ENCODE measurements around the gene PER2.

Gene PER2

DNA sequence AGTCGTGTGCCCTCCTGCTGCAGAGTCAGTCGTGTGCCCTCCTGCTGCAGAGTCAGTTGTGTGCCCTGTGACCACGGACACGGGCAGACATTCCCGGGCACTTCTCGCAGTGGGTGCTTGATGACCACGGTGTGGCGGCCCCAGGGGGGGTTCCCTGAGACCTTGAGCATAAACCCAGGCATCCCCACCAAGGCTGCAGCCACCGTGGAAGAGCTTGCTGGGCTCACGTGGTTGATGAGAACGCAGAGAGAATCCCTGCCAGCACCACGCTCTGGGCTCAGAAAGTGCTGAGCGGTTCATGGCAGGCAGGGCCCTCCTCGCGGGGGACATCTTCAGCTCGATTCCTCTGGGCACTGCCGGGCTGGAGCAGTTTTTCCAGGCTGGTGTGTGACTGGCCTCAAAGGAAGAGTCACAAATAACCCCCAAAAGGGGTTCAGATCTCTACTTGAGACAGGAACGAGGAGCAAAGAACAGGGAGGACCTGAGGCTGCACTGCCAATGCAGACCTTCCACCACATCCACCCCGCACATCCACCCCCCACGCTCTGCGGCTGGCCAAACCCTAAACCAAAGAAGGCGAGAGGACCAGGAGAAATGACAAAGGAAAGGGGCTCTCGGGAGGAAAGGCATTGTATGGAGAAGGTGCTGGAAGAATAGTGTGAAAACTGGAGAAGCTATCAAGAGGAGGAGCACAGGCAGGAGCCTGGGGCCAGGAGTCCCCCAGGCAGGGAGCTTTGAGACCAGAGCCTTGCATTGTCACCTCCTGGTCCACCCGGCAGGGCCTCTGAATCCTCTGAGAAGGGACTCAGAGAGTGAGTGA is 8.4 kb upstream of the PER2 start:
- no peak overlapping the region for H3K4me3 ChIP-seq (ENCODE audit: low read depth, low read length)
- TF ChIP-seq, protein P1, sequence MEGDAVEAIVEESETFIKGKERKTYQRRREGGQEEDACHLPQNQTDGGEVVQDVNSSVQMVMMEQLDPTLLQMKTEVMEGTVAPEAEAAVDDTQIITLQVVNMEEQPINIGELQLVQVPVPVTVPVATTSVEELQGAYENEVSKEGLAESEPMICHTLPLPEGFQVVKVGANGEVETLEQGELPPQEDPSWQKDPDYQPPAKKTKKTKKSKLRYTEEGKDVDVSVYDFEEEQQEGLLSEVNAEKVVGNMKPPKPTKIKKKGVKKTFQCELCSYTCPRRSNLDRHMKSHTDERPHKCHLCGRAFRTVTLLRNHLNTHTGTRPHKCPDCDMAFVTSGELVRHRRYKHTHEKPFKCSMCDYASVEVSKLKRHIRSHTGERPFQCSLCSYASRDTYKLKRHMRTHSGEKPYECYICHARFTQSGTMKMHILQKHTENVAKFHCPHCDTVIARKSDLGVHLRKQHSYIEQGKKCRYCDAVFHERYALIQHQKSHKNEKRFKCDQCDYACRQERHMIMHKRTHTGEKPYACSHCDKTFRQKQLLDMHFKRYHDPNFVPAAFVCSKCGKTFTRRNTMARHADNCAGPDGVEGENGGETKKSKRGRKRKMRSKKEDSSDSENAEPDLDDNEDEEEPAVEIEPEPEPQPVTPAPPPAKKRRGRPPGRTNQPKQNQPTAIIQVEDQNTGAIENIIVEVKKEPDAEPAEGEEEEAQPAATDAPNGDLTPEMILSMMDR (IDR thresholded peaks at IDR 0.05; ENCODE audit: low read depth, low read length): no peak

DNA sequence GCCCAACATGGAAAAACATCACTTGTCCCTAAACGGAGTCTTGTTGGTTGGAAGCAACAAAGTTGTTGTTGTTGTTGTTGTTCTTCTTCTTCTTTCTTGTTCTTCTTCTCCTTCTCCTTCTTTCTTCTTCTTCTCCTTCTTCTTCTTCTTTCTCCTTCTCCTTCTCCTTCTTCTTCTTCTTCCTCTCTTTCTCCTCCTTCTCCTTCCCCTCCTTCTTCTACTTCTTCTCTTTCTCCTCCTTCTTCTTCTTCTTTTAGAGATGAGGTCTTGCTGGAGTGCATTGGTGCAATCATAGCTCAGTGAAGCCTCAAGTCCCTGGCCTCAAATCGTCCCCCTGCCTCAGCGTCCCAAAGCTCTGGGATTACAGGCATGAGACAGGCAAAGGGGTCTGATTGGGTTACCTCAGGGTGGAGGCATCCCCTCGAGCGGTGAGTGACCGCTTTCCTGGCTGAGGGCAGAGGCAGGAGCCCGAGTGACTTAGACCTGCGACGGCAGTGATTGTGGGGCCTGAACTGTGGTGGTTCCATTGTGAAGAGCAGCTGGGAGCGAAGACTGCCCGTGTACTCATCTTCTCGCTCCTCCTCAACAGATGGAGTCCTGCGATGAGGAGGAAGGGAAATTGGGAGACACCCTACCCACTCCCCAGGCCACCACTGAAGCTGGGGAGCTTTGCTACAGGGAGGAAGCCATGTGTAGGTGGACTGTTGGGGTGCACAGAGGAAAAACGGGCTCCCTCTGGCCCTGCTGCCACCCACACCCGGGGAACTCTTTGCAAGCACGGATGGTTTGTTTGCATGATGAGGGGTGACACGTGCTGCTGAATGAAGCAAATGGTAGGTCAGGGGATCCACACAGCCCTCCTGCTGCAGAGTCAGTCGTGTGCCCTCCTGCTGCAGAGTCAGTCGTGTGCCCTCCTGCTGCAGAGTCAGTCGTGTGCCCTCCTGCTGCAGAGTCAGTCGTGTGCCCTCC is 7.0 kb upstream of the PER2 start:
- no peak overlapping the region for H3K4me3 ChIP-seq (ENCODE audit: low read depth, low read length)
- TF ChIP-seq, protein P1 (IDR thresholded peaks at IDR 0.05; ENCODE audit: low read depth, low read length): no peak

DNA sequence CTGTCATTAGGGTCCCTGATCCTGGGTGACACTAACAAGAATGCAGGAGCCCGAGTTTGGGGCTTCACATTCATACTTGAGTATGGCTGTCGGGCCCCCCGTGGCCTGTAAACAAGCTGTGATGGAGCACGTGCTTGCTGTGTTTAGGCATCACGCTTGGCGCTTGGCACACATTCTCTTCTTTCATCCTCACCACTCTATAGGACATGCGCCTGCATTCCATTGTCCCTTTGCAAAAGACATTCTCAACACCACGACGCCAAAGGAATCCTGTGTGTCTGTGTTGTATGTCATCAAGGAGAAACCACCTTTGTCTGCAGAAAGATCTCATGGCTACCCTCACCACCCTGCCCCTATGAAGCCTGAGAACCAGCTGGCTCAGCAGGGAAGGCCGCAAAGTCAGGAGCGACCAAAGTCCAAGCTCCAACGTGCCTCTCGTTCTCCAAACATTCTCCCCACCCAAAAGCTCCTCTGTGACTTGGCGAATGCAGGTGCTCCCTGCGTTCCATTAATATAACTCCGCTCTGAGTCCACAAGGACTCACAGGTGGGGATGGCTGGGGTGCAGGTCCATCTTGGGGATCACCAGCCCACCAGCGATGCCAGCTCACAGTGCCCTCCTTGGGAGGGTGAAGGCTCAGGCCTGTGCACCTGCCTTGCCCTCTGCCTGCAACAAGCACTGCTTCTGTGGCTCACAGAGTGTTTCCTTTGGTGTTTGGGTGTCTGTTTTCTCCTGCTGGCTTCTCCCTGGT is 6.2 kb upstream of the PER2 start:
- H3K4me3 ChIP-seq (ENCODE audit: low read depth, low read length): no peak overlapping the region
- TF ChIP-seq, protein P1 (IDR thresholded peaks at IDR 0.05; ENCODE audit: low read depth, low read length): no peak

DNA sequence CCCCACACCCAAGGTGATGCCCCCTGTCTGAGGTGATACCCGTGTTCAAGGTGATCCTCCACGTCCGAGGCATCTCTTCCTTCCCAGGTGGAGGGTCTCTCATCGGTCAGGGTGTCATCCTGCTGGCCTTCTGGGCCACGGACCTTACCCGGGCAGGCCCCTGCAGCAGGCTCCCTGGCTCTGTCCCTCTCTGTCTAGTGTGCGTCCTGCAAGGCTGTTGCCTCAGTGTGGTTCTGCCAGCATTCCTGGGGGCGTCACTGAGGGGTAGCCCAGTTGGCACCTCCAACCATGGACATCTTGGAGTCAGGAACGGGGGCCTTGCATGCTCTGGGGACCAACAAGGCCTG is 5.6 kb upstream of the PER2 start:
- TF ChIP-seq, protein P1 (IDR thresholded peaks at IDR 0.05; ENCODE audit: low read depth, low read length): no peak
- no peak overlapping the region for H3K4me3 ChIP-seq (ENCODE audit: low read depth, low read length)

DNA sequence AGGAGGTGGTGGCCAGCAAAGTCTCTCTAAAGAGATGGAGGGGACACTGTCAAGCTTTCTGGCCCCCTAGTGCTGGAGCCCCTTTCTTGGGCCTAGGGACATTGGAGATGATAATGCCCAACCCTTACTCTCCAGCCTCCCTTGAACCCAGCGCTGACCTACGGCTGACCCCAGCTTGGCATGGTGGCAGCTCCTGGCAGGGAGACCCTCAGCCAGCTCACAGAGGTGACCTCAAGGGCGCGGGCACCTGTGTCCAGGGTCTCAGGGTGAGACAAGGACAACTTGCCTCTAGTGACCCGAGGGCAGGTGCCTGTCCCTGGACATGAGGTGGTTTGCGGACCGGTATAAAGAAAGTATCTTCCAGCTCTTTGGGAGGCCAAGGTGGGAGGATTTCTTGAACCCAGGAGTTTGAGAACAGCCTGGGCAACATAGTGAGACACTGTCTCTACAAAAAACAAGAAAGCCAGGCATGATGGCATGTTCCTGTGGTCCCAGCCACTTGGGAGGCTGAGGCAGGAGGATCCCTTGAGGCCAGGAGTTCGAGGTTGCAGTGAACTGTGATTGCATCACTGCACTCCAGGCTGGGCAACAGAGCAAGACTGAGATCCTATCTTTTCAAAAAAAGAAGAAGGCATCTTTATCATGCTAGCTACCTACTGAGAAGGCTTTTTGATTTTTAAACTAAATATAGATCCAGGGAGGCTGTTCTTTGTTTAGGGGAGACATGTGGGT is 3.3 kb upstream of the PER2 start:
- TF ChIP-seq, protein P1 (IDR thresholded peaks at IDR 0.05; ENCODE audit: low read depth, low read length): no peak
- no peak overlapping the region for H3K4me3 ChIP-seq (ENCODE audit: low read depth, low read length)

DNA sequence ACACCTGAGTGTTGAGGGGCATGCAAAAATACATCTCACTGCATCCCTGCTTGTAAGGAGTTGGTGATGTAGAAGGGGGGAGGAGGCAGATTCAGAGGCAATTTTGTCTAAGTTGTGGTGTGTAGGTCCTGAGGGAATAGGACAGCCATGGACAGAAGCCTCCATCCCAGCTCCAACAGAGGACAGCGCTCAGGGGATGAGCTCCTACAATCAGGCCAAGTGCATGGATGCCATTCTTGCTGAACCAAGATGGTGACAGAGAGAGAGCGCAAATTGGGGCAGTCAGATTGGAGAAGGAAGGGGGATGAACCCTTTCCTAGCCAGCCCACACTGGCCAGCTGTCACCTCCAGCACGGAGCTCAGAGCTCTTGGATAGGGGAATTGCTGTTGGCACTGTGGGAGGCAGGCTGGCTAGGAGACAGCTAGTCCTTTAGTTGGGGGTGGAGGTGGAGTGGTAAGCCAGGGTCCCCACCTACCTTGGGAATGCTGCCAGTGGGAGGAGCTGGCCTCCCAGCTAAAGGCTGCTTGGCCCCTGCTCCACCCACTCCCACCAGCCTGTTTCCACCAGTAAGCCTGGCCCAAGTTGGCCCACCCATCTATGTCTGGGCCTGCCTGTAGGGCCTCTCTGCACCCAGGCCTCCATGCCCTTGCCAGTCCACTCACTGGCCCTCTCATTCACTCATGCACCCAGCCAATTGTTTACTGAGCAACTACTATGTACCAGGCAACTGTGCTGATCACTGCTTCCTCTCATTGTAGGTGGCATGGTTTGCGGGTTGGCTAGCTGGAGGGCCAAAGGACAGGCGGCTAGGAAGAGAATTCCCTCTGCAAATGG is 2.5 kb upstream of the PER2 start:
- TF ChIP-seq, protein P1 (IDR thresholded peaks at IDR 0.05; ENCODE audit: low read depth, low read length): no peak
- H3K4me3 ChIP-seq (ENCODE audit: low read depth, low read length): no peak overlapping the region
